ENCODE results near the gene ABTB1.

Gene ABTB1

GRCh38 chr3:127672429-127673190 lies at the start of gene ABTB1:
Gene ABTB1, plus strand, starts transcription at chr3:127672952. Its CDS starts 74 bp downstream, at chr3:127673026.
- DNase-seq = peak; percentile 47

GRCh38 chr3:127624063-127624462 lies 48.7 kb upstream of the ABTB1 start:
- DNase-seq = no peak

GRCh38 chr3:127625821-127626220 lies 46.9 kb upstream of the ABTB1 start:
- DNase-seq = no peak

GRCh38 chr3:127628426-127628787 lies 44.3 kb upstream of the ABTB1 start:
- DNase-seq = no peak

- DNase-seq = peak; percentile 33
Measured at GRCh38 chr3:127628788-127629466, 43.8 kb upstream of the ABTB1 start, which contains the start of gene PODXL2. Gene PODXL2, plus strand, starts transcription at chr3:127629185. Its CDS starts 35 bp downstream, at chr3:127629220.

- DNase-seq = peak; percentile 9
Measured at GRCh38 chr3:127629467-127630403, 43.0 kb upstream of the ABTB1 start.

- DNase-seq = no peak
Measured at GRCh38 chr3:127630811-127631714, 41.7 kb upstream of the ABTB1 start.

- no peak for DNase-seq
Measured at GRCh38 chr3:127632035-127632820, 40.5 kb upstream of the ABTB1 start.

- no peak for DNase-seq
Measured at GRCh38 chr3:127634653-127635052, 38.1 kb upstream of the ABTB1 start.

GRCh38 chr3:127637546-127637945 lies 35.2 kb upstream of the ABTB1 start:
- DNase-seq = peak; percentile 62

- DNase-seq = no peak
Measured at GRCh38 chr3:127637971-127638370, 34.8 kb upstream of the ABTB1 start.

GRCh38 chr3:127639173-127640041 lies 33.3 kb upstream of the ABTB1 start:
- DNase-seq = no peak

GRCh38 chr3:127640042-127640355 lies 32.8 kb upstream of the ABTB1 start:
- DNase-seq = no peak

- DNase-seq = no peak
Measured at GRCh38 chr3:127644641-127645370, 27.9 kb upstream of the ABTB1 start.

GRCh38 chr3:127645371-127646015 lies 27.3 kb upstream of the ABTB1 start:
- no peak for DNase-seq

GRCh38 chr3:127646501-127647046 lies 26.2 kb upstream of the ABTB1 start:
- no peak for DNase-seq

- no peak for DNase-seq
Measured at GRCh38 chr3:127647166-127647844, 25.4 kb upstream of the ABTB1 start.

GRCh38 chr3:127647845-127648204 lies 24.9 kb upstream of the ABTB1 start:
- DNase-seq = no peak
